Left kidney (tissue), 2 donors: Measurements from ENCODE around the gene CDC5L. TPM values are rescaled to one million over a fixed set of nuclear protein-coding genes. Genes with fewer than 3 reads are reported as not detected.
"Not testable (repeated sequence)": the region's sequence is repeated elsewhere in the genome, so short reads cannot be mapped to it uniquely, and the experiment has no call there.

ENCODE experiments used
- DNase-seq: peaks from one replicate; pipeline ENCODE4 v3.0.0-alpha.2; 2013
- polyA plus RNA-seq: library from polyadenylated mRNA; unstranded; fragments of 120-200 nt; gene quantifications from one replicate; pipeline ENCODE4 v1.2.1, GENCODE V29; 2013; ENCODE audit not compliant: insufficient read length

The CDC5L gene
- polyA plus RNA-seq, 1 donor = 43.7 TPM

DNA sequence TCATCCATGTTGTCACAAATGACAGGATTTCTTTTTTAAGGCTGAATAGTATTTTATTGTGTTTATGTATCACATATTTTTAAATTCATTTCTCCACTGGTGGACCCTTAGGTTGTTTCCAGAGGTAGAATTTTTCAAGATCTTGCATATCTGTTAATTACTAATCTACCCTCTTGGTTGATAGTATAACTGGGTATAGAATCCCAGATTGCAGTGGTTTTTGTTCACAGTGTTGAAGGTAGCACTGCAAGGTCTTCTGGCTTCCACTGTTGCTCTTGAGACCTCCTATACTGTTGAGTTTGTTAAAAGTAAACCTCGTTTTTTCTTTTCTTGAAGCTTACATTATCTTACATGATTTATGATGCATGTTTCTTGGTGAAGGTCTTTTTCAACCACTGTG lies 22.9 kb downstream of the CDC5L start:
- DNase-seq = no peak

DNA sequence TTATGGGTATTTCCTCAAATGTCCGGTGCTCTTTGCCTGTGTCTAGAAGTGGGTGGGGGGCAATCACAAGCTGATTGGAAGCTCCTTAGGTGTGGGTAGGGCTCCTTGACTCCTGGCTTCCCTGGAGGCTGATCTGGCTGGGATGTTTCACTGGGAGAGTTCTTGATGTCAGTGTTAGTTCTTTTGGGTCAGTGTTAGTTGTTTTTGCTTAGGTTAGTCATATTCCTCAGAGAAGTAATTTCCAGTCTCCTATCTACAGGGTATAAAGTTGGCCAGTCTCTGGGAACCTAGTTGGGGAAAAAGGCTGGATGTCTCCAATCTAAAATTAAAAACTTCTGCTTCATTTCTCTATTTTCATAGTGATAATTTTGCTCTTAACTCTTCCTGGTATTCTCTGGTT lies 23.6 kb downstream of the CDC5L start:
- DNase-seq = no peak

DNA sequence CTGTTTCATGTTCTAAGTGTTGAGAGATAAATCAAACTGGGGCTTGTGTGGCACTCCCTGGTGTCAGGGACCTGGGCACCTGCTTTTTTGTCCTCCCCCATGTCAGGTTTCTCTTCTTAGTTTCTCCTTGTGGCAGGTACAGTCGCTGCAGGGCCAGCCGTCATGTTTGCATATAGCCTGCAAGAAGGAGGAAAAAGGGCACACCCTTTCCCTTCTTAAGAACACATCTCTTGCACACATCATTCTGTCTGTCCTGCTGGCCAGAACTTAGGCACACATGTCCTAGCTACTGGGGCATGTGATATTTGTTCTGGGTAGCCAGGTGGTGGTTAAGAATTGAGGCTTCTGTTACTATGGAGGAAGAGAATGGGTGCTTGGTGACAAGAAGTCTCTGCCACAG lies 27.9 kb downstream of the CDC5L start:
- no peak for DNase-seq

DNA sequence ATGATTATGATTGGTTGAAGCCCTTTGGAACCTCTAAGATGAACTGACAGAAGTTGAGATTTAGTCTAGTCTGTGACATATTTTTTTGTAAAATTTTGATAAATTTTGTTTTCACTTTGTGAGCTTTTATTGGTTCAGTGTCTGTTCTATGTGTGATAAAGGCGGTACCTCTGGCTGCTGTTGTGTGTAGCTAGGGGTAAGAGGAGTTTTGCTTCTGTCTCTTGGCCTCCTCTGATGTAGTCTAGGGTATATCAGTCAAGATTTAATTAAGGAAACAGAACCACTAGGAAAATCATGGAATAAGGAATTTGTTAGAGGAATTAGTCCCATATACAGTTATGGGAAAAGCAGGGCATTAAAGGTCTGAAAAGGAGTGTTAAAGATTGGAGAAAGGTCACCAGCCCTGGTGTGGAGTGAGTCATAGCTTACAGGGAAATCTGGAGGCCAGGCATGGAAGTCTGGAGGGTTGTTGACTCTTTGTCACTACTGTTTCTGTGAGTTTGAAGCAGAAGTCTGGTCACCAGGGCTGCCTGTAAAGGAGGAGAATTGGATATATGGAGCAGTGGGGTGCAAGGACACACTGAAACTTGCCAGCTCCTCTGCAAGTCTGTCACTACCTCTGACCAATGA lies 28.5 kb downstream of the CDC5L start:
- no peak for DNase-seq

DNA sequence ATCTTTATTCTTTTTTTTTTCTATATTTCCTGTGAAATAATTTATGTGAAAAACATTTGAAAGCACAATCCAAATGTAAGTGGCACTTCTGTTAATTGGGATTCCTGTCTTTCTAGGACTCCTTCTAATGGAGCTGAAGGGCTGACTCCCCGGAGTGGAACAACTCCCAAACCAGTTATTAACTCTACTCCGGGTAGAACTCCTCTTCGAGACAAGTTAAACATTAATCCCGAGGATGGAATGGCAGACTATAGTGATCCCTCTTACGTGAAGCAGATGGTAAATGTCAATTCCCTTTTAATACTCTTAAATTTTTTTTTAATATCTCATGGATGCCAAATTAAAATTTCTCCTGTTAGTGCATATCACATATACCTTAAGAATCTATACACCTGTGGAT lies 35.0 kb downstream of the CDC5L start:
- peak; percentile 21 for DNase-seq

DNA sequence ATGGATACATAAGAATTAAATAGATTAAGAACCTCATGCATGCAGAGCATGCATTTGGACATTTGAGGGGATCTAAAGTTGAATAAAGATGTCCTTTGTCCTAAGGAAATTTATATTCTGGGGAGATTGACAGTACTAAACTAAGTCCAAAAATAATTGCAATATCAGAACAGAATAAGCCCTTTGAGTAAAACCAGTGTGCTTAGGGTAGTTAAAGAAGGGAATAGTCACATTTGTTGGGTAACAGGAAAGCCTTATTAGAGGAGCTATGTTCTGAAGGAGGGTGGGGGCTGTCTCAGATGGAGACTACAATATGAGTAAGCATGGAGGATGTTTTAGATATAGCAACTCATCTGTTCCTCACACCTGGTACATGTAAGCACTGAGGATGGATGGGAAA lies 35.8 kb downstream of the CDC5L start:
- no peak for DNase-seq

DNA sequence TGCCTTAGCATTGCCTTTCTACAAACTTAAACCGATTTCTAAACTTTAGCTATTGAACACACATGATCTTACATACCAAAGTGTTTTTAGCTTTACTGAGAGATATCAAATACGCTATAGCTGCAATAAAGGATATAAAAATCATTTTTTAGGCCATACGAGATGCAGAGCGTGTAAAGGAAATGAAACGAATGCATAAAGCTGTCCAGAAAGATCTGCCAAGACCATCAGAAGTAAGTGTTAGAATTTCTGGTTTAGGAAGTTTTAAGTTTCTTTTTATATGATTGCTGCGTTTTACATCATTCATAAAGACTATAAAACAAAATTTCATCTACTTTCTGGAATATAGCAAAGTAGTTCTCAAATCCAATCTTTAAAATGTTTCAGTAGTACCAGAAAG lies 38.4 kb downstream of the CDC5L start:
- no peak for DNase-seq

DNA sequence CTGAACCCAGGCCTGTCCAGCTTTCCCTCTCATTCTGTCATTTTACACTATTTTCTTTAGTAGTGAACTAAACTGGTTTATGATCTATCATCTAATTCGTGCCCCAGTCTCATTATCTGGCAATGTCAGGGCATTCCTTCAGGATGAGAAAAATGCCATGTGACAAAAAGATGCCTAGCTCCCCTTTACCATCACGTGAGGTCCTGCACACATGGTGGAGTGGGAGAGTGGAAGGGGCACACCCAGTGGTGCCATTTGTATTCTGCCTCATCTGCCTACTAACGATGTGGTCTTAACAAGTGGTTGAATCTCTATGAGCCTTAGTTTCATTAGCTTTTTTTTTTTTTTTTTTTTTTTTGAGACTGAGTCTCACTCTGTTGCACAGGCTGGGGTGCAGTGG lies 41.2 kb downstream of the CDC5L start:
- no peak for DNase-seq

DNA sequence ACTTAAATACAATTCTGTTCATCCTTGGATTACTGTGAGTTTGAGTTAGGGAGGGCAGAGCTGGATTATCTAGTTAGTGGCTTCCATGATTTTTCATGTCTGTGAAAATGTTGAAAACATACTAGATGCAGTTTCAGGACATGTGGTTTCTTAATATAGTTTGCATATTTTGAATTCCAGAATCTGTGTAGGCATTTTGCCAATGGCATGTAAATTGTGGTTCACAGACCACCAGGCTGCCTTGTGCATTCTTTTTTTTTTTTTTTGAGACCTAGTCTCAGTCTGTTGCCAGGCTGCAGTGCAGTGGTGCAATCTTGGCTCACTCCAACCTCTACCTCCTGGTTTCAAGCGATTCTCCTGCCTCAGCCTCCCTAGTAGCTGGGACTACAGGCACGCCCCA lies 42.8 kb downstream of the CDC5L start:
- no peak for DNase-seq

DNA sequence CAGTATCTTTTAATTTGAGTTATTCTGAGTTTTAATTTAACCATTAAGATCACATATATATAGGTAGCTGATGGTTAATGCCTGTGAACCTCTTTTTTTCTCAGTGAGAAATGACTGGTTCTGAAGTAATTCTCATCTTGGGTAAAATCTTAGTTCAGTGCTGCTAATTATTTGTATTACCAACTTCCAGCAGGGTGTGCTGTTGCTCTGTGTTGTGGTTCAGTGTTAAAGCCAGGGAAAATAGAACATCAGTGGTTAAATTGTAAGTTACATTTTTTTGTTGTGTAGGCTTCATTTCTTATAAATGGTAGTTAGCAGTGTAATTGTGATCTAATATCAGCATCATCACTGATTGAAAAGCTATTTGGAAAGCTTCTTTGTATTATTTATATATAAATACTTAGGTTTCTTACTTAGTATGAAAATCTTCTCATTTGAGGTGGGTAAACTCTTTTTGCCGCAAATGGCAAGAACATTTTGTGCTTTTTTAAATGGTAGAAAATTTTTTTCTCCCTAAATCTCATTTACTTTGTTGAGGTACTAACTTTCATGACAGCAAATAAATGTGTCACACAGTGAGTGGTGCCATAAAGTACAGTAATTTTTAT lies 43.7 kb downstream of the CDC5L start:
- DNase-seq = peak; percentile 71

DNA sequence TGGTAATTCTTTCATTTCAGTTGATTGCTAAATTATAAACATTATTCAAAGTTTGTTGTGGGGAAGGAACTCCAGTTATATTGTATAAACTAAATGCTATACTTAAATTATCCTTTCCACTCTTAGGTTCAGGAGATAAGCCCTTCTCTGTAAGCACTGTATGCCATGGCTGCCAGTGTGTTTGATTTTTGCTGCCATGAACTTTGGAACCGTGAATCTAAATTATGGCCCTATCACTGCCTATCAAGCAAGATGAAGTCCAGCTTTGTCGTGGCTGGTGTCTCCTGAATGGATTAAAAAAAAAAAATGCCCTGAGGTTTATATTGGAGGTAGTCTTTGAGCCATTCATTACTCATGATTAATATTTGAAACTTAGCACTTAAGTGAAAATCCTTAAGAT lies 44.7 kb downstream of the CDC5L start:
- DNase-seq = no peak

DNA sequence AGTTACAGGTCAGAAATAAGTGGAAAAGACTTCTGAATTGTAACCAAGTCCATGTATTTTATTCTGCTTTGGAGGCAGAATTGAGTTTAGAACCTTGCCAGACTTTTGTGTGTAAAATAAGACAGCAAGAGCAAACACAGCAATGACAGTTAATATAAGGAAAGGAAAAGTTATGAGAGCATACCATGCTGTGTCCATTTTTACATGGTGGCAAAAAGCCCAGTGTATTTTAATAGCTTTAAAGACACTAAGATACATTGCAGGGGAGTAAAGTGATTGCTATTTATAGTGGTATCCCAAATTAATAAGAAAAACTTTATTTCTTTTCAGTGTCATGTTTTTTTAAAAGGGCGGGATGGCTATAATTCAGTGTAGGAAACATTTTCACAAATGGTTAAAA lies 45.2 kb downstream of the CDC5L start:
- no peak for DNase-seq

DNA sequence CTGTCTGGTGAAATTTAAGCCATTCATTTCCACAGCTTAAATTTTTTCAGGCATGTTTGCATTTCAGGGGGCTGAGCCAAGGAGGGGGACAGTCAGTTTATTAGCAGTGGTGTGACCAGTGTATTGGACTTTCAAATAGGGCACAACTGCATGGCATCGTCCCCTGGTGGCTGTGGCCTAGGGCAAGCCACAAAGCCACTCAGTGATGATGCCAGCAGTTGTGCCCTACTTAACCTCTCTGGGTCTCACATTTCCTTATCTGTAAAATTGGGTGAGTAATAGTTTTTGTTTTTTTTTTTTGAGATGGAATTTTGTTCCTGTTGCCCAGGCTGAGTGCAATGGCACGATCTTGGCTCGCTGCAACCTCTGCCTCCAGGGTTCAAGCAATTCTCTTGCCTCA lies 48.0 kb downstream of the CDC5L start:
- no peak for DNase-seq

DNA sequence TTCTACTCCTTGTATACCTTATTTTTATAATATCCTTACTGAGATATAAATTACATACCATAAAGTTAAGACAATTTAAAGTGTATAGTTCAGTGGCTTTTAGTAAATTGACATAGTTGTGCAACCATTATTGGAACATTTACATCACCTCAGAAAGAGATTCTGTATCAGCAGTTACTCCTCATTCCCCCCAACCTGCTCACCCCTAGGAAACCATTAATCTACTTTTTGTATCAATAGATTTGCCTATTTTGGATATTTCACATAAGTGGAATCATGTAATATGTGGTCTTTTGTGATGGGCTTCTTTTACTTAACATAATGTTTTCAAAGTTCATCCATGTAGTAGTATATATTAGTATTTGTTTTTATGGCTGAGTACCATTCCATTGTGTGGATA lies 51.3 kb downstream of the CDC5L start:
- no peak for DNase-seq

DNA sequence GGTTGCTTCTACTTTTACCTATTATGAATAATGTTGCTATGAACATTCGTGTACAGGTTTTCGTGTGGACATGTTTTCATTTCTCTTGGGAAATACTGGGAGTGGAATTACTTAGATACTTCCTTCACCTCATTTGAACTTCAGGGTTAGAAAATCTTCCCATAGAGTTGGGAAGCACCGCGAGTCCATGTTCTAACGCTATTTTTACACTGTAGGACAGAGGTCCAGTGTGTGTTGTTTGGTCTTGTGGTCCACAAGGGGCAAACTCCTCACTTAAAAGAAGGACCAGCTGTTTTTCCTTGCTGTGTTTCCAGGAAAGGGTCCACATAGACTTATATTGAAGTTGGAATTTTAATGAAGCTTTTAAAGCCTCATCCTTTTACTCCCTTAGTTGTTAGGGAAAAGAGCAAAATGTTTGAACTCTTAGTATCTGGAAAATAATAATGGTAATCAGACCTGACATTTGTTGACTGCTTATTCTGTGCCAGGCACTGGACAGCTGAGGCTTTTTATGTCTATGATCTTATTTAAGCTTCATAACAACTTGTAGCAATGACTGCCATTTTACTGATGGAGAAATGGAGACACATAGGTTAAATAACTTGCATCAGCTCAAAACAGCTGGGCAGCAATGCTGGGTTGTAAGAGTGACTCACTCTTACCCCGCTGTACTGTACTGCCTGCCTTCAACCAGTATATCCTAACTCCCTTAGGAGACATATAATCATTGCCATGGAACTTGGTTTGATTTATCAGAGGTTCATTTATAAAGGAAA lies 52.0 kb downstream of the CDC5L start:
- DNase-seq = no peak

DNA sequence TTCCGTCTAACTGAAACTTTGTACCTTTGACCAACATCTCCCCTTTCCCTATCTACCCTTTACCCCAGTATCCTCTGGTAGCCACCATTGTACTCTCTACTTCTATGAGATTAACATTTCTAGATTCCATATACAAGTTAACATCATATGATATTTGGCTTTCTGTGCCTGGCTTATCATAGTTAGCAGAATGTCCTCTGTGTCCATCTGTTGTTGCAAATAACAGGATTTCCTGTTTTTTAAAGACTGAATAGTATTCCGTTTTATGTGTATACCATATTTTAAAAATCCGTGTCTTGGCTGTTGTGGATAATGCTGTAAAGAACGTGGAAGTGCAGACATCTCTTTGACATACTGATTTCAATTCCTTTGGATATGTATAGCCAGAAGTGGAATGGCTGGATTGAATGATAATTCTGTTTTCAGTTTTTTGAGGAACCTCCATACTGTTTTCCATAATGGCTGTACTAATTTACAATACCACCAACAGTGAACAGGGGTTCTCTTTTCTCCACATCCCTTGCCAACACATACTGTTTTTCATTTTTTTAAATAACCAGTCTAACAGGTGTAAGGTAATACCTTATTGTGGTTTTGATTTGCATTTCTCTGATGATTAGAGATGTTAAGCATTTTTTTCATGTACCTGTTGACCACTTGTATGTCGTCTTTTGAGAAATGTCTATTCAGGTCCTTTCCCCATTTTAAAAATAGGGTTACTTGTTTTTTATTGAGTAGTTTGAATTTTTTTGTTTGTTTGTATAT lies 53.8 kb downstream of the CDC5L start:
- DNase-seq = no peak

DNA sequence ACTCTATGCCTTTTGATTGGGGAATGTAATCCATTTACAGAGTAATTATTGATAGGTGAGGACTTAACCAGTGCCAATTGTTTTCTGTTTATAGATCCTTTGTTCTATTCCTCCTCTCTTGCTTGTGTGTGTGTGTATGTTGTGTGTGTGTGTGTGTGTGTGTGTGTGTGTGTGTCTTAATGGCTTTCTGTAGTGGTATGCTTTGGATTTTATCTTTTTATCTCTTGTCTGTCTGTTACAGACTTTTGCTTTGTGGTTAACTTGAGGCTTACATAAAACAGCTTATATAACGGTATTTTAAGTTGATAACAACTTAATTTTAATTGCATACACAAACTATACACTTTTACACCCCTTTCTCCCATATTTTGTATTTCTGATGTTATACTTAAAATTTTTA lies 54.7 kb downstream of the CDC5L start:
- DNase-seq = no peak

DNA sequence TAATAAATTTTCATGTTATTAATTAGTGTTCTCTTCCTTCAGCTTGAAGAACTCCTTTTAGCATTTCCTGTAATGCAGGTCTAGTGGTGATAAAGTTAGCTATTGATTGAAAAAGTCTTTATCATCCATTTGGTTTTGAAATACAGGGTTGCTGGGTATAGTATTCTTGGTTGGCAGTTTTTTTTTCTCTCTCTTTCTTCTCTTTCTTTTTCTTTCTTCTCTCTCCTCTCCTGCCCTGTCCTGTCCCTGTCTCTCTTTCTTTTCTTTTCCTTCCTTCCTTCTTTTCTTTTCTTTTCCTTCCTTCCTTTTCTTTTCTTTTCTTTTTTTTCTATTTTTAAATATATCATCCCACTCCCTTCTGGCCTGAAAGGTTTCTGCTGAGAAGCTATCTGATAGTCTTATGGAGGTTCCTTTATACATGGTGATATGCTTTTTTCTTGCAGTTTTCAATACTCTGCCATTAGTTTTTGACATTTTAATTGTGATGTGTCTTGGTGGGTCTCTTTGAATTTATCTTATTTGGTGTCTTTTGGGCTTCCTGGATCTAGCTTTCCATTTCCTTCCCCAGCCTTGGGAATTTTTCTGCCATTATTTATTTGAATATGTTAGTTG lies 55.4 kb downstream of the CDC5L start:
- DNase-seq = no peak

DNA sequence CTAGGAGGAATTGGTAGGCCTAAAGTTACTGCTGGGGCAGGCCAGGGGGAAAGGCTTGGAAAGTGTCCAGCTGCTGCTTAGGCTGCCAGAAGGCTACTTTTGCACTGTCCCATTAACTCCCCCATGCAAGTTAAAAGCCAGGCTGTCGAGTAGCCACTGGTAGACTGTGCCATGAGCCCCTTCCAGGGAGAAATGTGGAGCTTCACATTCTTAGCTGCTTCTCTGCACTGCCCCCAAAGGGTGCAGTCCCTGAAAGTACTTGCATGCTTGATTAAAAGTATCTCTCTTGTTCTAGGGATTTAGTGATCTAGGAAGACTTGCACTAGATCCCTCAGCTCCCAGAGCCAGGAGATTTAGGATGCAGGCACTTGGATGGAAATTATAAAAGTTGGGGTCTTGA lies 57.3 kb downstream of the CDC5L start:
- DNase-seq = no peak

DNA sequence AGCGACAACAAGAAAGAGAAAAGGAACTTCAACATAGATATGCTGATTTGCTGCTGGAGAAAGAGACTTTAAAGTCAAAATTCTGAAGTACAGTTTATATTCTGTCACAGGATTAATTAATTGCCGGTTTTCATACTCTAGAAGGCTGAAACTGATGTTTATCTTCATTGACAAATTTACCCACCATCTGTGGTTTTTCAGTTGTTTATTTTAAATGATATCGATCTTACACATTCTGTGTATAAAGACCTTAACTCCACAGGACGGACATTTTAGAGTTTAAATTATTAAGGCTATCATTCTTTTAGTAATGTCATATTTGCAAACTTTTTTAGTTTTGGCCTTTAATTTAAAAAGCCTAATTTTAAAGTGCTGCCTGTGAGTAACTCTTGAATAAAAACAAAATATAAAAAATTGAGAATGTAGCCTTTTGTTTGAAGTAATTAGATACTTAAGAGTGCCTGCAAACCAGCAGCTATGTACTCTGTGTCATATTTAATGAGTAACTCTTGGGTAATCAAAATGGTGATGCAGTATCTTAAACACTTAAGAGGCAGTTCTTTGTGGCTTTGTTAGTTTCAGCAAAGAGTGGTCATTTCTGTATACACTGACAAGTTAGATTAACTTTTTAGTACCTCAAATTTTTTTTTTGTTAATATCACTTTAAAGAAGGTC lies 59.3 kb downstream of the CDC5L start:
- DNase-seq = no peak

DNA sequence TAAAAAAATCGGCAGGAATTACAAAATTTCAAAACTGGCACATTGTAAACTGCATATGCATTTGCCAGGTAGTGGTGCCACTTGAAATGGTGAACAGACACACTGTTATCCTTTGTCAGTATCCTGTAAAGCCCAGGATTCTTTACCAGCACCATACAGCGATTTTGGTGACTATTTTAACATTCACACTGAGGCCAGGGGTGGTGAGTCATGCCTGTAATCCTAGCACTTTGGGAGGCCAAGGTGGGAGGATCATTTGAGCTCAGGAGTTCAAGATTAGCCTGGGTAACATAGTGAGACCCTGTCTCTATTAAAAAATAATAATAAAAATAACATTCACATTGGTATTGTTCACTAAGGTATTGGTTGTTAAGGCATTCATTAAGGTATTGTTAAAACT lies 61.7 kb downstream of the CDC5L start:
- DNase-seq = not testable (repeated sequence)
